ENCODE results near the gene LAMC1. TPM values are rescaled to one million over a fixed set of nuclear protein-coding genes. Genes with fewer than 3 reads are reported as not detected.

The LAMC1 gene
- total RNA-seq, 1 experiment from 2014 or later = 138 TPM

- in situ Hi-C loops (cut with HindIII; ENCODE audit: low pct_unique_long_range_greater_than_20kb, low sequenced_read_pairs) = no loop called here
Measured at GRCh38 chr1:183193963-183194525, 170.8 kb downstream of the LAMC1 start.

GRCh38 chr1:183194527-183195141 is 171.4 kb downstream of the LAMC1 start:
- in situ Hi-C loops (cut with HindIII; ENCODE audit: low pct_unique_long_range_greater_than_20kb, low sequenced_read_pairs) = no loop called here
- DNase-seq (ENCODE audit: low read depth) = no peak

More at GRCh38 chr1:183193963-183194525, 170.8 kb downstream of the LAMC1 start:
- no peak for DNase-seq (ENCODE audit: low read depth)

GRCh38 chr1:183195142-183195574 is 171.9 kb downstream of the LAMC1 start:
- in situ Hi-C loops (cut with HindIII; ENCODE audit: low pct_unique_long_range_greater_than_20kb, low sequenced_read_pairs) = no loop called here

More at GRCh38 chr1:183195142-183195574, 171.9 kb downstream of the LAMC1 start:
- peak; percentile 66 for DNase-seq (ENCODE audit: low read depth)

Other genes starting within 250 kb of the LAMC1 start
- 0.14 and 0.17 TPM in 2 replicates for gene NPL, start 233.6 kb upstream of the LAMC1 start, total RNA-seq (2014; rRNA removed; shearing (Covaris generic); ENCODE audit: low replicate concordance)
- 120 and 154 TPM in 2 replicates for gene DHX9, start 184.1 kb upstream of the LAMC1 start, total RNA-seq (2014; rRNA removed; shearing (Covaris generic); ENCODE audit: low replicate concordance)
- not detected in 2 replicates for gene SHCBP1L, start 70.3 kb upstream of the LAMC1 start, total RNA-seq (2014; rRNA removed; shearing (Covaris generic); ENCODE audit: low replicate concordance)
- 92.0 and 97.5 TPM in 2 replicates for gene LAMC2, start 162.8 kb downstream of the LAMC1 start, total RNA-seq (2014; rRNA removed; shearing (Covaris generic); ENCODE audit: low replicate concordance)

Measured in Caki2 (cell line).